HCT116 (cell line): Measurements from ENCODE around the gene PALB2. TPM values are rescaled to one million over a fixed set of nuclear protein-coding genes. Genes with fewer than 3 reads are reported as not detected.

Source experiments
- ATAC-seq: fragments of 200-7000 bp; cut with Tn5 transposase; 2 replicates; pipeline ENCODE4 v1.9.1; 2020; ENCODE audit warnings: mild to moderate bottlenecking, moderate library complexity
- BruUV-seq: library from RNA; stranded (reverse); fragments of 400-500 nt; replicated peaks from 2 replicates; lab custom pipeline; 2021; lab: Mats Ljungman, UMichigan
- CTCF ChIA-PET: fragments of 300-600 bp; sonication (Branson Sonifier 250); formaldehyde crosslinking; loops from one replicate; lab custom pipeline; 2021; ENCODE audit warnings: antibody characterized with exemption; lab: Charles Lee
- POLR2A ChIA-PET: fragments of 300-600, 350-600 bp; sonication (Branson Sonifier 250); formaldehyde crosslinking; loops from one replicate; lab custom pipeline; 2021; ENCODE audit warnings: antibody characterized with exemption; lab: Charles Lee
- RAD21 ChIA-PET, 2 experiments: fragments of 300-600 bp; sonication (Branson Sonifier 250); formaldehyde crosslinking; loops; one replicate each; lab custom pipeline; 2023; ENCODE audit warnings: low total read pairs in 2 of 2; ENCODE audit not compliant: uncharacterized antibody in 2 of 2, unreplicated experiment in 2 of 2, low non-redundant PET in 1 of 2; lab: Charles Lee
- DNase-seq: peaks from one replicate; pipeline ENCODE4 v3.0.0-alpha.2; 2010; ENCODE audit warnings: low read depth, low spot score
- H2AFZ ChIP-seq: fragments of 200-600 bp; shearing (Covaris generic), sonication (generic); 2 replicates; pipeline ENCODE4 v1.6.1; 2017; ENCODE audit warnings: low read depth, mixed run types, mixed read lengths, antibody characterized with exemption, low read length; ENCODE audit not compliant: poor library complexity, severe bottlenecking
- H3K27ac ChIP-seq: 2 replicates; pipeline ENCODE4 v1.5.1; 2012; ENCODE audit warnings: low read depth, low read length
- H3K27me3 ChIP-seq: fragments of 200-600 bp; sonication (generic); 2 replicates; pipeline ENCODE4 v1.6.1; 2016; ENCODE audit warnings: mixed run types, low read length, mixed read lengths; ENCODE audit not compliant: insufficient read depth
- H3K36me3 ChIP-seq, 2 experiments: fragments of 200-500 bp in 1 of 2; fragments of 200-600 bp in 1 of 2; sonication (Bioruptor generic) in 1 of 2; sonication (generic) in 1 of 2; 2 replicates each; pipeline versions ENCODE4 v1.5.1 to v1.6.1; 2014 to 2016; ENCODE audit warnings: low read length in 2 of 2, inconsistent platforms in 1 of 2, mixed read lengths in 1 of 2, mixed run types in 1 of 2; ENCODE audit not compliant: insufficient read depth in 2 of 2, control insufficient read depth in 1 of 2
- H3K4me1 ChIP-seq, 2 experiments: fragments of 200-600 bp in 1 of 2; sonication (generic) in 1 of 2; 2 replicates each; pipeline versions ENCODE4 v1.5.1 to v1.6.1; 2012 to 2017; ENCODE audit warnings: low read length in 2 of 2, inconsistent platforms in 1 of 2, mild to moderate bottlenecking in 1 of 2, mixed read lengths in 1 of 2, mixed run types in 1 of 2, moderate library complexity in 1 of 2; ENCODE audit not compliant: insufficient read depth in 2 of 2, control insufficient read depth in 1 of 2
- H3K4me2 ChIP-seq: fragments of 200-600 bp; sonication (generic); 2 replicates; pipeline ENCODE4 v1.6.1; 2017; ENCODE audit warnings: mixed run types, low read length, mixed read lengths
- H3K4me3 ChIP-seq, 2 experiments: fragments of 200-600 bp in 1 of 2; sonication (generic) in 1 of 2; replicated peaks in 1 of 2; 2 replicates each; pipeline ENCODE4 v1.5.1; 2011 to 2016; ENCODE audit warnings: low read length in 2 of 2, control low read depth in 1 of 2, low read depth in 1 of 2, mild to moderate bottlenecking in 1 of 2, mixed read lengths in 1 of 2, mixed run types in 1 of 2
- H3K79me2 ChIP-seq: fragments of 200-600 bp; sonication (generic); 2 replicates; pipeline ENCODE4 v1.6.1; 2017; ENCODE audit warnings: mild to moderate bottlenecking, mixed run types, low read length, moderate library complexity, mixed read lengths; ENCODE audit not compliant: insufficient read depth
- H3K9ac ChIP-seq: fragments of 200-600 bp; sonication (generic); 2 replicates; pipeline ENCODE4 v1.6.1; 2016; ENCODE audit warnings: low read length, mixed read lengths
- H3K9me2 ChIP-seq: fragments of 200-600 bp; sonication (generic), shearing (Covaris generic); 2 replicates; pipeline ENCODE4 v1.6.1; 2017; ENCODE audit warnings: mixed run types, mild to moderate bottlenecking, moderate library complexity; ENCODE audit not compliant: insufficient read depth
- H3K9me3 ChIP-seq, 2 experiments: fragments of 200-500 bp in 1 of 2; fragments of 200-600 bp in 1 of 2; sonication (Bioruptor generic) in 1 of 2; sonication (generic) in 1 of 2; 2 replicates each; pipeline ENCODE4 v1.6.1; 2014 to 2017; ENCODE audit warnings: low read length in 2 of 2, mixed read lengths in 2 of 2, inconsistent platforms in 1 of 2, low read depth in 1 of 2, mild to moderate bottlenecking in 1 of 2, mixed run types in 1 of 2, moderate library complexity in 1 of 2; ENCODE audit not compliant: control insufficient read depth in 1 of 2, insufficient read depth in 1 of 2
- H4K20me1 ChIP-seq: fragments of 200-600 bp; sonication (generic), shearing (Covaris generic); 2 replicates; pipeline ENCODE4 v1.6.1; 2017; ENCODE audit warnings: mixed run types, mild to moderate bottlenecking, moderate library complexity; ENCODE audit not compliant: insufficient read depth
- EGR1 ChIP-seq: IDR thresholded peaks from 2 replicates; pipeline ENCODE4 v1.6.1; 2012; ENCODE audit warnings: low read depth
- POLR2A ChIP-seq: IDR thresholded peaks from 2 replicates; pipeline ENCODE4 v1.7.0; 2011; ENCODE audit warnings: borderline replicate concordance; ENCODE audit not compliant: insufficient read depth, insufficient read length; ENCODE audit errors: extremely low read depth
- POLR2AphosphoS5 ChIP-seq: IDR thresholded peaks from 2 replicates; pipeline ENCODE4 v1.6.1; 2011; ENCODE audit warnings: mild to moderate bottlenecking, low read depth, low read length, moderate library complexity
- SP1 ChIP-seq: IDR thresholded peaks from 2 replicates; pipeline ENCODE4 v1.6.1; 2012; ENCODE audit warnings: low read depth
- TCF7L2 ChIP-seq: IDR thresholded peaks from 2 replicates; pipeline ENCODE4 v1.7.0; 2011; ENCODE audit warnings: borderline replicate concordance, inconsistent platforms; ENCODE audit not compliant: insufficient read depth, insufficient read length; ENCODE audit errors: extremely low read depth
- ZNF274 ChIP-seq: fragments of 200-500 bp; sonication (Bioruptor generic); IDR thresholded peaks from 2 replicates; pipeline ENCODE4 v1.6.1; 2014; ENCODE audit warnings: mild to moderate bottlenecking, low read depth, low read length, inconsistent platforms
- intact Hi-C: fragments of 100-400 bp; cut with micrococcal nuclease; formaldehyde crosslinking; loops from 2 replicates; pipeline ENCODE4 v1.10.0; 2022
- total RNA-seq: library from RNA; stranded (reverse); gene quantifications from one replicate; pipeline ENCODE4 v1.2.1, GENCODE V29; 2021; ENCODE audit not compliant: unreplicated experiment
- TF ChIP-seq, protein P1 (sequence below): IDR thresholded peaks from 2 replicates; pipeline ENCODE4 v1.6.1; 2012

PALB2 gene
- total RNA-seq, 1 experiment from 2014 or later = 15.6 TPM

GRCh38 chr16:23640931-23641765 lies at the start of gene PALB2, which contains the start of gene DCTN5 (continued):
- TF ChIP-seq, protein P1, sequence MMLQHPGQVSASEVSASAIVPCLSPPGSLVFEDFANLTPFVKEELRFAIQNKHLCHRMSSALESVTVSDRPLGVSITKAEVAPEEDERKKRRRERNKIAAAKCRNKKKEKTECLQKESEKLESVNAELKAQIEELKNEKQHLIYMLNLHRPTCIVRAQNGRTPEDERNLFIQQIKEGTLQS = no peak
- peak; percentile 84 for TF ChIP-seq POLR2AphosphoS5
- peak; percentile 61 for TF ChIP-seq POLR2A
- TF ChIP-seq ZNF274 = no peak
- TF ChIP-seq SP1 = peak; percentile 81
- no peak for TF ChIP-seq EGR1
- peak; percentile 81 for TF ChIP-seq TCF7L2

GRCh38 chr16:23689442-23690187 lies 48.5 kb upstream of the PALB2 start:
- TF ChIP-seq POLR2AphosphoS5 = 0 out of 2 replicates have a peak, but pooled peaks have one; percentile 20
- TF ChIP-seq, protein P1 = no peak
- POLR2A ChIA-PET = interaction anchor here (1.3 kb wide), 1 partner anchor 38 kb away, joined by 3 read pairs; no protein-coding TSS in a partner anchor

More at GRCh38 chr16:23689442-23690187, 48.5 kb upstream of the PALB2 start:
- Histone ChIP-seq H3K36me3 (peaks cover 45 to 57% of the 10 kb centered on the region in 2 experiments), H4K20me1 (no peaks in the 10 kb centered on the region), H3K9me2 (no peaks in the 10 kb centered on the region), H3K4me3 (no peak overlapping the region), H3K4me1 (peaks cover 0 to 5% of the 10 kb centered on the region in 2 experiments; a peak in 1 of 4 replicates), H3K4me2 (no peak overlapping the region), H3K27ac (no peak overlapping the region), H3K27me3 (no peaks in the 10 kb centered on the region), H3K9me3 (no peaks in the 10 kb centered on the region), H3K79me2 (peaks cover 28% of the 10 kb centered on the region), H2AFZ (no peak overlapping the region), H3K9ac (no peak overlapping the region)
- DNase-seq (no peak), ATAC-seq (no peak)
- intact Hi-C loops = no loop called here
- ChIA-PET CTCF (no interaction called here), RAD21 (no interaction called here)
- BruUV-seq = TSS peak; percentile 54
